Brain microvascular endothelial cell (primary cell): Measurements from ENCODE around the gene CD164L2.

Experiments
- DNase-seq: peaks from one replicate; pipeline ENCODE4 v3.0.0-alpha.2; 2020
- H3K27ac ChIP-seq: fragments of 250-450 bp; sonication (Bioruptor Pico); 2 replicates; pipeline ENCODE4 v1.5.1; 2020; ENCODE audit warnings: mild to moderate bottlenecking, moderate library complexity
- H3K27me3 ChIP-seq: fragments of 250-450 bp; sonication (Bioruptor Pico); replicated peaks from 2 replicates; pipeline ENCODE4 v1.5.1; 2020; ENCODE audit warnings: mild to moderate bottlenecking
- H3K36me3 ChIP-seq: fragments of 250-450 bp; sonication (Bioruptor Pico); replicated peaks from 2 replicates; pipeline ENCODE4 v1.5.1; 2020; ENCODE audit warnings: mild to moderate bottlenecking
- H3K4me3 ChIP-seq: 2 replicates; pipeline ENCODE4 v1.5.1; 2011; ENCODE audit warnings: low read depth, mild to moderate bottlenecking, control low read depth, low read length, moderate library complexity
- CTCF ChIP-seq: IDR thresholded peaks from 2 replicates; pipeline ENCODE4 v1.5.1; 2011; ENCODE audit warnings: low read depth, mild to moderate bottlenecking, moderate library complexity, low read length, control low read depth, inconsistent platforms; ENCODE audit errors: missing control alignments
- in situ Hi-C: cut with HindIII; loops from 2 replicates; pipeline ENCODE4 v1.10.0; 2017; ENCODE audit warnings: low sequenced_read_pairs, low pct_ligation_motif_present

Gene CD164L2

DNA sequence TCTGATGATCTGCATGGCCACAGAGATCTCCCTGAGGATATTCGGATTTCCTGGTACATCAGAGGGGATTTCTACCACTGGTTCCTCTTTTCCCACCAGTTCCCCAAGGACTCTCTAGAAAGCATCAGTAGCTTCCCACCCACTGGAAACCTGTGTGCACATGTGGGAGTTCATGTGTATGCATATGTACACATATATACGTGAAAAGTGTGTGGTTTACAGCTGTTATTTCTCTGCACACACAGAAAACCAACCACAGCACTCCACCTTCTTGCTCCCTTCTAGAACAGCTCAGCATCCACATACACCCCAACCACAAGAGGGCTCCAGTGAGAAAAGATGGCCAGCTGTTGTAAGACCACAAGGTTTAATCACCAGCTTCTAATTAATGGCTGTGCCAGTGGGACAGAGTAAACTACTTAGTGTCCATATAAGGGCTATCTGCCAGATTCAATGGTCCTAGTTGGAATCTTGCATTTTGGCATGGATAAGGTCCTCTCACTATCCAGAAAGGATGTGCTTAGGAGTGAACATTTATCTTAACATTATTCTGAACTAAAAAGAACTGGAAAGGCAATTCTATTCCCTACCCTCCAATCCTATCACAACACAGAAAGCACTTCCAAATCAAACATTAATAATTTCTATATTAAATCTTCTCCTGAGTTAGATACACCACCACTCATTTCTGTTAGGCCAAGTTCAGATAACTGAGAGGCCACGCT is 33.4 kb upstream of the CD164L2 start:
- Histone ChIP-seq H3K27ac (no peak overlapping the region), H3K36me3 (peaks cover 61% of the 10 kb centered on the region), H3K27me3 (no peaks in the 10 kb centered on the region), H3K4me3 (no peak overlapping the region)
- TF ChIP-seq CTCF = peak; percentile 87
- peak; percentile 62 for DNase-seq
- in situ Hi-C loops = loop anchor here (25.0 kb wide), 1 partner anchor 146 kb away; no protein-coding TSS in a partner anchor

DNA sequence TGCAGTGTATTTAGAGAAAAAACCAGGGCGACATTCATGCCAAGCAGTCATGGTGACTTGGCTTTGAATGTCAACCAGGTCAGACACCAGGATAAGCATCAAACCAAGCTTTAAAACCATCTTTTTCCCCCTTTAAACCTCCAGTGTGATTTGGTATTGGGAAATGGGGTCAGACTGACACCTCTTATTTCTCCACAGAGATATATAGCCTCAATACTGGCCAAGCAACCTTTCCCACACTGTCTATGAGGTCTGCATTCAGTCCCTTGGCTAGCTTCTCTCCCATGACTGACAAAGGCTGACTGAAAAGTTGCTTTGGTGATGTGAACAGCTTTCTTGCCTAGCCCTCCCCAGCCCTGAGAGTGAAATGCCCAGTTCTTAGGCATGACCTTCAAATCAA is 31.0 kb upstream of the CD164L2 start:
- no peaks in the 10 kb centered on the region for H3K27me3 ChIP-seq
- H3K36me3 ChIP-seq = peaks cover 77% of the 10 kb centered on the region
- in situ Hi-C loops = loop anchor here (25.0 kb wide), 1 partner anchor 148 kb away; no protein-coding TSS in a partner anchor
- H3K4me3 ChIP-seq = no peak overlapping the region
- TF ChIP-seq CTCF = no peak
- no peak overlapping the region for H3K27ac ChIP-seq
- no peak for DNase-seq

DNA sequence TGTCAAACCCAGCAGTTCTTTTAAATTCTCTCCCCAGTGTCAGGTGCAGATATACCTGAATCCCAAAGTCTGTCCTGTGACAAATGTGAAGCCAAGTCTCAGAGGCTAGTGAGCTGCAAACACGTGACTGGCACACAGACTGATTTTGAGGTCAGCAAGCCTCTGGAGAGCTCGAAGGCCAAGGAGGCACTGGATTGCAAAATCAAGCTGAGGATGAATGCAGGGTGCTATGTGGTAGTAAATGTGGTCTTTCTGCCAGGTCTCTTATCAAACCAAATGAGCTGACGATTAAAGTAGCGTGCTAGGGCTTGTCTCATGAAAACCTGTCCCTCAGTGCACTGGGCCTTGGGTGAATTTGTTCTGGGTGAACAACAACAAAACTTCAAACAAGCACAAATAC is 29.9 kb upstream of the CD164L2 start:
- Histone ChIP-seq H3K4me3 (no peak overlapping the region), H3K27ac (no peak overlapping the region), H3K36me3 (peaks cover 80% of the 10 kb centered on the region), H3K27me3 (no peaks in the 10 kb centered on the region)
- no peak for DNase-seq
- in situ Hi-C loops = loop anchor here (25.0 kb wide), 1 partner anchor 149 kb away; no protein-coding TSS in a partner anchor
- TF ChIP-seq CTCF = no peak

DNA sequence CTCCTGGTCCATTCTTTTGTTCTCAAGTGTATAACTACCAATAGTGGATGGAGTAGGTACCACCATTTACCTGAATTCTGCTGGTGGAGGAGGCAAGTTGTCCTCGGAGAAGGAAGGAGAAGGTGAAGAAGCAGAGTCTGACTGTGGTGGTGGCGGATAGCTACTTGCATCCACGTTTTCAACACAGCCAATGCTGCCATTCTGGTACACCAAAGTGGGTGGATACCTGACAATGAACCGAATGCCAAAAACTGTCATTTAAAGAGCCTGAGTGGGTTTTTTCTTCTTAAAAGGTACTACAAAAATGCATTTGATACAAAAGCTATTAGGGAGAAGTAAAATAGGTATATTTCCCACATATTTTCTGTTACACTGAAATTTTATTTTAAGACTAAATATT is 29.4 kb upstream of the CD164L2 start:
- no peak overlapping the region for H3K27ac ChIP-seq
- peaks cover 82% of the 10 kb centered on the region for H3K36me3 ChIP-seq
- DNase-seq = no peak
- TF ChIP-seq CTCF = no peak
- in situ Hi-C loops = loop anchor here (25.0 kb wide), 1 partner anchor 150 kb away; no protein-coding TSS in a partner anchor
- no peaks in the 10 kb centered on the region for H3K27me3 ChIP-seq
- no peak overlapping the region for H3K4me3 ChIP-seq

GRCh38 chr1:27410709-27411108 is 27.6 kb upstream of the CD164L2 start:
- Histone ChIP-seq H3K36me3 (peaks cover 75% of the 10 kb centered on the region), H3K27ac (no peak overlapping the region), H3K4me3 (no peak overlapping the region), H3K27me3 (no peaks in the 10 kb centered on the region)
- DNase-seq = no peak
- TF ChIP-seq CTCF = no peak
- in situ Hi-C loops = loop anchor here (25.0 kb wide), 1 partner anchor 152 kb away; no protein-coding TSS in a partner anchor
